HG03159 (cell line): ENCODE results near the gene BBS5.
A peak's percentile ranks its signal among the peaks of the same experiment; 100 is the strongest.
"Not testable (repeated sequence)": the region's sequence is repeated elsewhere in the genome, so short reads cannot be mapped to it uniquely, and the experiment has no call there.

Experiments
- ATAC-seq: cut with Tn5 transposase; IDR thresholded peaks from one replicate; pipeline ENCODE4 v1.9.1; 2021; ENCODE audit warnings: mild to moderate bottlenecking, moderate library complexity; ENCODE audit not compliant: unreplicated experiment

Gene BBS5

GRCh38 chr2:169485650-169486138 lies 6.4 kb downstream of the BBS5 start:
- no peak for ATAC-seq

DNA sequence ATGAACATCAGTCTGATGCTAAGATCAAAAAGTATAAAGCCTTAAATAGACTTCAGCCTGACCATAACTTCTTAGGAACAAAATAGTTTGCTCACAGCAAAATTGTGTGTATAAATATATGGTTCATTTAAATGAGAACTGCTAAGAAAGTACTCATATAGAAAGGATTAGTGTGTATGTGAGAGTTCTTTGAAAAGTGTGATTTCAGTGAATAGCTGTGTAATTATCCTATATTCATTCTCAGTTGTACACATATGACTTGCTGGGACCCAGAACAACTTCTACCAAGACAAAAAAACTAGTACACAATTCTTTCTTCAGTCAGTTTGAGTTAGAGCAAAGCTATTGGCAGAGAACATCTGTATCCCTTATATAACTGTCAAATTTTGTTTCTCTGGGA lies 7.2 kb downstream of the BBS5 start:
- ATAC-seq, result no peak

GRCh38 chr2:169490834-169491233 lies 11.5 kb downstream of the BBS5 start:
- ATAC-seq, result no peak

DNA sequence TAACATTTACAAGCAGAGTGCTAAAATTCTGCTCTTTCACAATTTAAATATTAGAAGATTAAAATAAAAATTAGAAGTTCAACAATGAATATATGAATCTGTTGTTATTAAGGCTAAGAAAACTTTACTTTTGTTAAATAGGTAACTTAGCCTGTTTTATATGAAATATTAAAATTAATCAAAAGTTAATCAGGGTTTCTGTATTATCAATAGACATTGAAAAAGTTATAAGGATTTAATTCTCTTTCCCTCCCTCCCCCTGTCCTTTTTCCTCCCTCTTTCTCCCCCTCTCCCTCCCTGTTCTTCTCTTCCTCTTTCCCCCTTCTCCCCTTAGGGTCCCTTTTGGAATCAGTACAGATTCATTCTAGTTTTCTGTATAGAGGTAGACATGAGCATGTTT lies 12.1 kb downstream of the BBS5 start:
- ATAC-seq, result no peak

- no peak for ATAC-seq
Observed at GRCh38 chr2:169493360-169493759, 14.1 kb downstream of the BBS5 start.

DNA sequence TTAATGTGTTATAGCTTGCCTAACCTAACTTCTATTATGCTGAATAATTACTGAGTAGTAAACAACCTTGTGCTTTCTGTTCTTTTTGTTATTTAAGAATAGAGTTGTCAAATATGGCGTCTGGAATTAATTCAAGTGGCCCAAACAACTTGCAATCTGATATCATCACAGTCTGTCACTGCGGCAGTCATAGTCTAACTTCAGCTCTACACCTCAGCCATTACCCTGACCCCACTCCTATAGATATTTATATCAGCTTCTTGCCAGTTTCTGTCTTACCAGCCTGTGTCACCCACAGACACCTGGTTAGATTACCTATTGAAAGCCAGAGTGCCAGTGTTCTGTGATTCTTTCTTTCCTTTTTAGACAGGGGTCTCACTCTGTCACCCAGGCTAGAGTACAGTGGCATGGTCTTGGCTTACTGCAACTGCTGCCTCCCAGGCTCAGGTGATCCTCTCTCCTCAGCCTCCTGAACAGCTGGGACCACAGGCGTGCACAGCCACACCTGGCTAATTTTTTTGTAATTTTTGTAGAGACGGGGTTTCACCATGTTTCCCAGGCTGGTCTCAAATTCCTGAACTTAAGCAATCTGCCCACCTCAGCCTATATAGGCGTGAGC lies 16.1 kb downstream of the BBS5 start:
- no peak for ATAC-seq

- no peak for ATAC-seq
Observed at GRCh38 chr2:169504651-169505050, 25.4 kb downstream of the BBS5 start.

GRCh38 chr2:169507698-169508097 lies 28.4 kb downstream of the BBS5 start:
- ATAC-seq, result no peak

GRCh38 chr2:169509298-169509885 lies 30.1 kb downstream of the BBS5 start, which contains the start of gene KLHL41:
Gene KLHL41 (plus strand): TSS chr2:169509702. CDS start chr2:169509779, 77 bp downstream.
- no peak for ATAC-seq

GRCh38 chr2:169509955-169510354 lies 30.7 kb downstream of the BBS5 start:
- ATAC-seq, result no peak

GRCh38 chr2:169510496-169510895 lies 31.2 kb downstream of the BBS5 start:
- ATAC-seq, result no peak

GRCh38 chr2:169511818-169512217 lies 32.5 kb downstream of the BBS5 start:
- no peak for ATAC-seq

DNA sequence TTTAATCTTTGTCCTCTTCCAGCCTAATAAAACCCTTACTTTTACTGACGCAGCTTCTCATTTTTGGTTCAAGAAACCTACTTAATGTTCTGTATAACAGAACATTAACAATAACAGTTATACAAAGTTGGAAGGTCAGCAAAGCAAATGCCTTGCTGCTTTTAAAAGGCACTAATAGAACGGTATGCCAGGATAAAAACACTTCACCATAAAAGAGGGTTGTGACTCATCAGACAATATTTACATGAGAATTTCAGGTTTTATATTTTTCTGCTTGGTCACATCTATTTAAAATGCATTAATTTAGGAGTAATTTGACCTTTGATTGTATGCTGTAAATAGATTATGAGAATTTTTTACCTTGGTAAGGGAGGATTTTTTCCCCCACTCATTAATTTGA lies 33.2 kb downstream of the BBS5 start:
- ATAC-seq, result no peak

DNA sequence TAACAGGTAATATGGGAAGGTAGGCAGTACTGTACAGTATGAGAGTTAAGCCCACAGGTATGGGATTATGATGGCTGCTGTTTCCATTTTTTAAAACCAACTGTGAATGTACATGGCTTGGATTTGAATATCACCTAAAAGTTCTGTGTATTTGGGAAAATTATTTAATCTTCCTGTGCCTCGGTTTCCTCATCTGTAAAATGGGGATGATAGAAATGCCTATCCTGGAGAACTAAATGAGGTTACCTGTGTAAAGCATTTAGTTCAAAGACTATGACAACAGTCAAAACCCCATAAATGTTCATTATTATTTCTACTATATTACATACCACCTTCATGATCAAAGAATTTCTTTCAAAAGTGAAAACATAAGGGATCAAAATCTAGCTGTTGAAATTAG lies 33.8 kb downstream of the BBS5 start:
- ATAC-seq, result no peak

DNA sequence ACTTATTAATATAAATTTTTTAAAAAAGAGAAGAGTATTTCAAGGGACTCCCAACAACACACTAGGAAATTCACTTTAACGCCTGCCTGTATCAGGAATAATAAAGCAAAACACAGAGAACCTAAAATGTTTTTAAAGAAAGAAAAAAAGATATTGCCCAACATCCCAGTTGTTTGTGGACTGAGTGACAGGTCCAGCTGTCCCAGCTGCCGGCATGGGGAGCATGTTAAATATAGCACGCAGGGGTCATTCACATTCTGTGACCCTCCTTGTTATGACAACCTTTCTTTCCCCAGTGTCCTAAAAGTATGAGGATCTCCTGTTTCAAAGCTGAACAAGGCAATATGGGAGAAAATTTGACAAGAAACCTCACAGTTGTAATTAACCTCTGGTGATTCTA lies 34.6 kb downstream of the BBS5 start:
- ATAC-seq, result no peak

DNA sequence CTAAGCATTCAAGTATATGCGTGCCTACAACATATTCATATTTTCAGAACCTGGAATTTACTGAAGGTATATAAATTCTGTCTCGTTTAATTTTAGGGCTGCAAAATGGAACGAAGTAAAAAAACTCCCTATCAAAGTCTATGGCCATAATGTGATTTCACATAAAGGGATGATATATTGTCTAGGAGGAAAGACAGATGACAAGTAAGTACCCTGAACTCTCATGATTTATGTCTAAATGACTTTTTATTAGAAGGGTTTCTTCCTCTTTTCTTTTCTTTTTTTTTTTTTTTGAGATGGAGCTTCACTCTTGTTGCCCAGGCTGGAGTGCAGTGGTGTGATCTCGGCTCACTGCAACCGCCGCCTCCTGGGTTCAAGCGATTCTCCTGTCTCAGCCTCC lies 35.5 kb downstream of the BBS5 start:
- ATAC-seq, result not testable (repeated sequence)

DNA sequence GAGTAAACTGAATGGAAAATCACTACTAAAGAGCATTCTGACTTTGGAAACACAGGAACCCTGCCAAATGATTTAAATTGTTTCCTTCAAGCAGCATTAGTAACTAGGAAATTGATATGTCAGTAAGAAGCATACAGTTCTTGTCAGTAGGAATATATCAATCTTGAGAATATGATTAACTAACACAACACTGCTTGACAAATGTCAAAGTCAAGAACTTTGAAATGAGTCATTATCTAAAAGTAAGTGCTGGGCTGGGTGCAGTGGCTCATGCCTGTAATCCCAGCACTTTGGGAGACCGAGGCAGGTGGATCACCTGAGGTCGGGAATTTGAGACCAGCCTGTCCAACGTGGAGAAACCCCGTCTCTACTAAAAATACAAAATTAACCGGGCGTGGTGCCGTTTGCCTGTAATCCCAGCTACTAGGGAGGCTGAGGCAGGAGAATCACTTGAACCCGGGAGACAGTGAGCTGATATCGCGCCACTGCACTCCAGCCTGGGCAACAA lies 37.2 kb downstream of the BBS5 start:
- not testable (repeated sequence) for ATAC-seq

DNA sequence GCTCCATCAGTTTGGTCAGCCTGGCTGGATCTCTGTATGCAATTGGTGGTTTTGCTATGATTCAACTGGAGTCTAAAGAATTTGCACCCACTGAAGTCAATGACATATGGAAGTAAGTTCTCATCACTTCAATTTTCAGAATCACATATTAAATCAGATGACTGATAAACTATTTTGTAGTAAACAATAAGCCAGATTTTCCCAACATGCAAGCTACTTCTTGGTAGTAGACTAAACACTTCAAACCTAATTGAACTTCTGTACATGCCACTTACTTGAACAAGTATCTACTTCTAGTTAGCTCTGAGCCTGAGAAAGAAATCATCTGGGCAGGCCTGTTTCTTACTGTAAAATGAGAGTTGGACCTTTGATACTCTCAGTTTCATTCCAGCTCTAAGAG lies 41.6 kb downstream of the BBS5 start:
- no peak for ATAC-seq

DNA sequence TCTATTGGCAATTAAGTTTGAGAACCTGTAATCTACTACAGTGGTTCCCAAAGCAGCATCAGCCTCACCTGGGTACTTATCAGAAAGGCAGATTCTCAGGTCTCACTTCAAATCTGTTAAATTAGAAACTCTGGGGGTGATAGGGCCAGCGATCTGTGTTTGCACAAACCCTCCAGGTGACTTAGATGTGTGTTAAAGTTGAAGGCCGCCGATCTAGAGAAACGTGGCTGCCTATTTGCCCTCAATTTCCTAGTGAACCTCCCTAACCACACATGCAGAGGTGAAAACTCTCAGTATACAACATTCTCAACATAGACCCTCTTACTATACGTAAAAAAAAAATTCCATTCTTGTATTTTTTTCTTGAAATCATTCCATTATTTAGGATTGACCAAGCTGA lies 44.4 kb downstream of the BBS5 start:
- no peak for ATAC-seq

DNA sequence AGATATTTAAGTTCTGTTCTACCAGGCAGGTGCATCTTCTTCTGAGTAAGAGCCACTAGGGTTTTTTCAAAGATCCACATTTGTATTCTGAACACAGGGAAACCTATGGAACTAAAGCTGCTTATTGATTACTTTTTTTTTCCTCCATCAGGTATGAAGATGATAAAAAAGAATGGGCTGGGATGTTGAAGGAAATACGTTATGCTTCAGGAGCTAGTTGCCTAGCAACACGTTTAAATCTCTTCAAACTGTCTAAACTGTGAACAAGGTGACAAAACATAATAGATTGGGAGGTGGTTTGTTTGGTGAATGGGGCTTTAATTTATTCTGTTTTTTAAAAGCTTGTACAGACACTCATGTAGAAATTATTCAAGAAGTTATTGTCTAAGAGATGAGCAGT lies 46.1 kb downstream of the BBS5 start:
- ATAC-seq, result no peak

DNA sequence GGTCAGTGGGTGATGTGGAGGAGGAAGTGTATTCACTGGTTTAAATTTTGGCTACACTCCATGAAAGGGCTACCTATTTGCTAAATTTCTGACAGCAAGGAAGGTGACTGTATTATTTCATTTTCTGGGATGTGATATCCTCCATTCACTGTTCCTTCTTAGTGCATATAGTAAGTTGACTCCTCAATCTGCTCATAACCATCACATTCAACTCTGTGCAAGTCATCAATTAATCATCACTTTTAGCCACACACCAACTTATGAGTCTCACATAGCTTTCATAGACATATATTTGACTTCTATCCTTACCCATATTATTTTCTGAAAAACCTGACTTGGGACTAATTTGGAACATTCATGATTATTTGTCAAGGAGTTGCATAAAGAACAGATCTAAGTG lies 47.2 kb downstream of the BBS5 start:
- no peak for ATAC-seq

- ATAC-seq, result peak; percentile 95
Observed at GRCh38 chr2:169528271-169528701, 49.0 kb downstream of the BBS5 start.

DNA sequence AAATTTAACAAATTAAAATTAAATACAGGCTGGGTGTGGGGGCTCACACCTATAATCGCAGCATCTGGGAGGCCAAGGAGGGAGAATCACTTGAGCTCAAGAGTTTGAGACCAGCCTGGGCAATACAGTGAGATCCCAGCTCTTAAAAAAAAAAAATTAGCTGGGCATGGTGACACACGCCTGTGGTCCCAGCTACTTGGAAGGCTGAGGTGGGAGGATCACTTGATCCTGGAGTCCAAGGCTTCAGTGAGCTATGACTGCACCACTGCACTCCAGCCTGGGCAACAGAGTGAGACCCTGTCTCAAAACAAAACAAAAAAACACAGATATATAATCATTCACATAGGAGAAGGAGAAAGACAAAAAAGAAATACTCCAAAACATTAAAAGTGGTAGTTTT lies 60.2 kb downstream of the BBS5 start:
- not testable (repeated sequence) for ATAC-seq
